Kidney (tissue), 22 donors: ENCODE data around the gene TTC28. TPM values are rescaled to one million over a fixed set of nuclear protein-coding genes. Genes with fewer than 3 reads are reported as not detected.
A peak's percentile ranks its signal among the peaks of the same experiment; 100 is the strongest.
"Not testable (repeated sequence)": the region's sequence is repeated elsewhere in the genome, so short reads cannot be mapped to it uniquely, and the experiment has no call there.

Experiments
- DNase-seq, 5 donors: peaks; one replicate each; pipeline ENCODE4 v3.0.0-alpha.2; 2013 to 2020
- FAIRE-seq: peaks from 2 replicates; lab custom pipeline; 2012; peaks lifted over from hg19 to GRCh38; lab: Jason Lieb, UNC
- H3K27ac ChIP-seq, 2 donors: one replicate each; pipeline ENCODE4 v1.7.0; 2013; ENCODE audit warnings: low read depth in 2 of 2, low read length in 2 of 2, inconsistent platforms in 1 of 2
- H3K27me3 ChIP-seq: one replicate; pipeline ENCODE4 v1.7.1; 2013; ENCODE audit warnings: low read length, inconsistent platforms; ENCODE audit not compliant: control insufficient read depth, insufficient read depth
- H3K36me3 ChIP-seq, 3 donors: one replicate each; pipeline versions ENCODE4 v1.7.0 to v1.7.1; 2013; ENCODE audit warnings: low read length in 3 of 3, control low read depth in 1 of 3, inconsistent platforms in 1 of 3; ENCODE audit not compliant: insufficient read depth in 3 of 3, control insufficient read depth in 2 of 3
- H3K4me1 ChIP-seq, 3 donors: one replicate each; pipeline versions ENCODE4 v1.7.0 to v1.7.1; 2013; ENCODE audit warnings: low read length in 3 of 3, inconsistent platforms in 1 of 3, low read depth in 1 of 3; ENCODE audit not compliant: control insufficient read depth in 2 of 3, insufficient read depth in 2 of 3
- H3K4me3 ChIP-seq, 3 donors: one replicate each; pipeline versions ENCODE4 v1.7.0 to v1.8.1; 2013; ENCODE audit warnings: low read length in 3 of 3, control low read depth in 1 of 3, inconsistent platforms in 1 of 3
- H3K9ac ChIP-seq, 3 donors: one replicate each; pipeline versions ENCODE4 v1.7.0 to v1.7.1; 2013; ENCODE audit warnings: low read length in 3 of 3, control low read depth in 1 of 3, inconsistent platforms in 1 of 3
- H3K9me3 ChIP-seq, 3 donors: one replicate each; pipeline versions ENCODE4 v1.7.0 to v1.7.1; 2013; ENCODE audit warnings: low read length in 3 of 3, control low read depth in 1 of 3, inconsistent platforms in 1 of 3; ENCODE audit not compliant: control insufficient read depth in 2 of 3, insufficient read depth in 1 of 3
- CTCF ChIP-seq: IDR thresholded peaks from 3 replicates; pipeline ENCODE4 v1.5.1; 2012; ENCODE audit warnings: mild to moderate bottlenecking, moderate library complexity, borderline replicate concordance; ENCODE audit not compliant: insufficient read depth; ENCODE audit errors: extremely low read depth
- intact Hi-C: fragments of 100-400 bp; cut with DNase I; formaldehyde crosslinking; loops from one replicate; pipeline ENCODE4 v1.11.1; 2022
- long read RNA-seq, 10 donors: library from polyadenylated mRNA in 1 of 10; unstranded in 1 of 10; transcript quantifications; one replicate each; pipeline ENCODE4 v2.0.0 and lab custom pipeline, GENCODE V29; 2021 to 2026
- polyA plus RNA-seq: library from polyadenylated mRNA; stranded (reverse); fragments of 350-450 nt; fragmentation: Illumina TruSeq; extraction: RNeasy Lipid Tissue Mini Kit (QIAGEN cat#74804); gene quantifications from one replicate; pipeline ENCODE4 v1.2.3, GENCODE V29; 2014; ENCODE audit warnings: low read depth, low replicate concordance; ENCODE audit not compliant: insufficient read depth
- total RNA-seq: library from RNA; stranded (reverse); fragmentation: NEBNext Ultra II Directional; extraction: Animal tissue kit (Norgen Biotek cat#: 25700); gene quantifications from one replicate; pipeline ENCODE4 v1.2.1, GENCODE V29; 2021
- donor health status: control.
- donor health status: control.
- donor health status: control.
- donor health status: control.
- donor health status: control.
- donor health status: DM: yes; HTN: yes; CAD: no.
- donor health status: Normal renal cell carcinoma (clear cell type).

TTC28 gene
- 40.2 TPM for total RNA-seq
- 3.5 TPM for polyA plus RNA-seq
- long read RNA-seq, donor 1, partial matches to known transcripts = 0 of 9 reads
- long read RNA-seq, donor 1, other reads (novel, unspliced or antisense) = 0 of 9 reads
- long read RNA-seq, donor 2, partial matches to known transcripts = 0 of 1 reads
- long read RNA-seq, donor 2, other reads (novel, unspliced or antisense) = 0 of 1 reads
- long read RNA-seq, donor 3, partial matches to known transcripts = 5 of 7 reads
- long read RNA-seq, donor 3, other reads (novel, unspliced or antisense) = 0 of 7 reads
- long read RNA-seq, donor 4, transcript TTC28-206 (3 exons, 407 nt) = major isoform, 5 of 5 reads
- long read RNA-seq, donor 4, partial matches to known transcripts = 0 of 5 reads
- long read RNA-seq, donor 4, other reads (novel, unspliced or antisense) = 0 of 5 reads
- long read RNA-seq, donor 5 = 0 reads
- long read RNA-seq, donor 6 = 0 reads
- long read RNA-seq, donor 7, partial matches to known transcripts = 1 of 25 reads
- long read RNA-seq, donor 7, other reads (novel, unspliced or antisense) = 21 of 25 reads
- long read RNA-seq, donor 8, partial matches to known transcripts = 0 of 2 reads
- long read RNA-seq, donor 8, other reads (novel, unspliced or antisense) = 0 of 2 reads
- long read RNA-seq, donor 9, partial matches to known transcripts = 0 of 2 reads
- long read RNA-seq, donor 9, other reads (novel, unspliced or antisense) = 0 of 2 reads
- long read RNA-seq, donor 10, partial matches to known transcripts = 0 of 7 reads
- long read RNA-seq, donor 10, other reads (novel, unspliced or antisense) = 0 of 7 reads

GRCh38 chr22:28679611-28680287 is at the start of gene TTC28:
Gene TTC28 (minus strand): TSS chr22:28679840. CDS start chr22:28679723, 117 bp downstream.
- H3K27me3 ChIP-seq, H3K4me1 ChIP-seq, H3K9me3 ChIP-seq, FAIRE-seq, intact Hi-C loops, H3K27ac ChIP-seq, H3K36me3 ChIP-seq: not testable (repeated sequence)
- peak within 1 kb of the TSS; percentile 60 to 78 (median 68) for H3K4me3 ChIP-seq
- peak within 1 kb of the TSS; percentile 49 to 69 (median 51) for H3K9ac ChIP-seq
- DNase-seq = peak; percentile 90 to 95 (median 92)
- peak; percentile 10 for TF ChIP-seq CTCF

- Histone ChIP-seq H3K9me3 (no peaks in the 10 kb centered on the region), H3K4me3 (no peak overlapping the region), H3K9ac (no peak overlapping the region), H3K27me3 (no peaks in the 10 kb centered on the region), H3K36me3 (no peaks in the 10 kb centered on the region), H3K4me1 (no peaks in the 10 kb centered on the region), H3K27ac (no peak overlapping the region)
- no peak for FAIRE-seq
- DNase-seq = no peak
- intact Hi-C loops = no loop called here
- no peak for TF ChIP-seq CTCF
These were observed 49.1 kb upstream of the TTC28 start for GRCh38 chr22:28728621-28729313.

GRCh38 chr22:28728002-28728401 is 48.4 kb upstream of the TTC28 start:
- Histone ChIP-seq H3K4me3 (no peak overlapping the region), H3K4me1 (no peaks in the 10 kb centered on the region), H3K27me3 (no peaks in the 10 kb centered on the region), H3K36me3 (no peaks in the 10 kb centered on the region), H3K9ac (no peak overlapping the region), H3K27ac (no peak overlapping the region), H3K9me3 (no peaks in the 10 kb centered on the region)
- intact Hi-C loops = no loop called here
- DNase-seq = no peak
- TF ChIP-seq CTCF = no peak
- FAIRE-seq = no peak
